Measurements from ENCODE around the gene ZNF8. TPM values are rescaled to one million over a fixed set of nuclear protein-coding genes. Genes with fewer than 3 reads are reported as not detected.

ZNF8 gene
- total RNA-seq, 2 experiments from 2014 or later = 5.2 to 5.8 TPM

- DNase-seq = peak; percentile 61
- Mint-ChIP-seq H3K4me1 (ENCODE audit: low read depth) (peaks cover 14% of the 10 kb centered on the region), H3K36me3 (ENCODE audit: low read depth) (no peaks in the 10 kb centered on the region), H3K4me3 (no peak overlapping the region), H3K27ac (no peak overlapping the region), H3K9me3 (no peaks in the 10 kb centered on the region), H3K27me3 (no peaks in the 10 kb centered on the region)
- ChIA-PET CTCF (interaction anchor here (1.0 kb wide), 1 partner anchor 18 kb away, joined by 3 read pairs; no protein-coding TSS in a partner anchor), POLR2A (interaction anchor here (0.7 kb wide), 1 partner anchor 69 kb away, joined by 3 read pairs; no protein-coding TSS in a partner anchor)
- no peak for ATAC-seq
- intact Hi-C loops (cut with micrococcal nuclease) = no loop called here
- TF ChIP-seq CTCF (IDR thresholded peaks at IDR 0.05) = no peak
Measured at GRCh38 chr19:58328999-58329398, 50.2 kb downstream of the ZNF8 start.

GRCh38 chr19:58330458-58330857 is 51.7 kb downstream of the ZNF8 start:
- H3K27ac Mint-ChIP-seq = no peak overlapping the region
- no peak overlapping the region for H3K4me3 Mint-ChIP-seq
- H3K4me1 Mint-ChIP-seq (ENCODE audit: low read depth) = peaks cover 14% of the 10 kb centered on the region
- CTCF ChIA-PET = interaction anchor here (1.0 to 1.4 kb wide), 4 partner anchors 138 to 251 kb away, joined by 3 to 4 read pairs (median 4); no protein-coding TSS in a partner anchor
- H3K27me3 Mint-ChIP-seq = no peaks in the 10 kb centered on the region
- peaks cover 5% of the 10 kb centered on the region for H3K36me3 Mint-ChIP-seq (ENCODE audit: low read depth)
- ATAC-seq (no peak), DNase-seq (no peak)
- TF ChIP-seq CTCF (IDR thresholded peaks at IDR 0.05) = no peak
- intact Hi-C loops (cut with micrococcal nuclease) = no loop called here
- POLR2A ChIA-PET = interaction anchor here (1.2 to 2.4 kb wide), 2 partner anchors 17 to 189 kb away, joined by 3 to 9 read pairs; partner anchors contain the start of gene ZBTB45
- no peaks in the 10 kb centered on the region for H3K9me3 Mint-ChIP-seq

GRCh38 chr19:58332697-58333096 is 53.9 kb downstream of the ZNF8 start:
- Mint-ChIP-seq H3K36me3 (ENCODE audit: low read depth) (peaks cover 13% of the 10 kb centered on the region), H3K27ac (no peak overlapping the region), H3K27me3 (no peaks in the 10 kb centered on the region), H3K4me3 (no peak overlapping the region), H3K9me3 (no peaks in the 10 kb centered on the region), H3K4me1 (ENCODE audit: low read depth) (peaks cover 14% of the 10 kb centered on the region)
- no peak for DNase-seq
- TF ChIP-seq CTCF (IDR thresholded peaks at IDR 0.05) = no peak
- intact Hi-C loops (cut with micrococcal nuclease) = no loop called here
- POLR2A ChIA-PET = no interaction called here
- CTCF ChIA-PET = interaction anchor here (0.8 to 2.1 kb wide), 4 partner anchors 8 to 186 kb away, joined by 3 to 6 read pairs (median 3); no protein-coding TSS in a partner anchor
- no peak for ATAC-seq

GRCh38 chr19:58334691-58335249 is 56.0 kb downstream of the ZNF8 start:
- H3K27ac Mint-ChIP-seq = no peak overlapping the region
- TF ChIP-seq CTCF (IDR thresholded peaks at IDR 0.05) = no peak
- intact Hi-C loops (cut with micrococcal nuclease) = no loop called here
- H3K4me3 Mint-ChIP-seq = no peak overlapping the region
- POLR2A ChIA-PET = interaction anchor here (0.6 to 0.9 kb wide), 2 partner anchors 11 to 26 kb away, joined by 3 read pairs; no protein-coding TSS in a partner anchor
- CTCF ChIA-PET = no interaction called here
- DNase-seq = no peak
- H3K27me3 Mint-ChIP-seq = no peaks in the 10 kb centered on the region
- peaks cover 30% of the 10 kb centered on the region for H3K36me3 Mint-ChIP-seq (ENCODE audit: low read depth)
- no peak for ATAC-seq
- no peaks in the 10 kb centered on the region for H3K9me3 Mint-ChIP-seq
- H3K4me1 Mint-ChIP-seq (ENCODE audit: low read depth) = peaks cover 5% of the 10 kb centered on the region

GRCh38 chr19:58335630-58336029 is 56.9 kb downstream of the ZNF8 start:
- ATAC-seq (no peak), DNase-seq (no peak)
- ChIA-PET POLR2A (interaction anchor here (1.7 kb wide), 1 partner anchor 11 kb away, joined by 4 read pairs; no protein-coding TSS in a partner anchor), CTCF (no interaction called here)
- Mint-ChIP-seq H3K27me3 (no peaks in the 10 kb centered on the region), H3K9me3 (no peaks in the 10 kb centered on the region), H3K4me3 (no peak overlapping the region), H3K27ac (no peak overlapping the region), H3K36me3 (ENCODE audit: low read depth) (peaks cover 33% of the 10 kb centered on the region), H3K4me1 (ENCODE audit: low read depth) (peaks cover 6% of the 10 kb centered on the region)
- no peak for TF ChIP-seq CTCF (IDR thresholded peaks at IDR 0.05)
- intact Hi-C loops (cut with micrococcal nuclease) = no loop called here

All from activated CD8-positive, alpha-beta T cell treated with anti-CD3 and anti-CD28 coated beads for 36 hours (primary cell).